Measurements from ENCODE around the gene ROR2. TPM values are rescaled to one million over a fixed set of nuclear protein-coding genes. Genes with fewer than 3 reads are reported as not detected.

The ROR2 gene
- total RNA-seq, 1 donor from 2014 or later = 3.0 TPM

GRCh38 chr9:91725651-91726050, 224.4 kb downstream of the ROR2 start:
- intact Hi-C loops (cut with DNase I) = loop anchor here (10.0 kb wide), 1 partner anchor 811 kb away; no protein-coding TSS in a partner anchor
- no peak for ATAC-seq
- DNase-seq (ENCODE audit: low spot score) = no peak

DNA sequence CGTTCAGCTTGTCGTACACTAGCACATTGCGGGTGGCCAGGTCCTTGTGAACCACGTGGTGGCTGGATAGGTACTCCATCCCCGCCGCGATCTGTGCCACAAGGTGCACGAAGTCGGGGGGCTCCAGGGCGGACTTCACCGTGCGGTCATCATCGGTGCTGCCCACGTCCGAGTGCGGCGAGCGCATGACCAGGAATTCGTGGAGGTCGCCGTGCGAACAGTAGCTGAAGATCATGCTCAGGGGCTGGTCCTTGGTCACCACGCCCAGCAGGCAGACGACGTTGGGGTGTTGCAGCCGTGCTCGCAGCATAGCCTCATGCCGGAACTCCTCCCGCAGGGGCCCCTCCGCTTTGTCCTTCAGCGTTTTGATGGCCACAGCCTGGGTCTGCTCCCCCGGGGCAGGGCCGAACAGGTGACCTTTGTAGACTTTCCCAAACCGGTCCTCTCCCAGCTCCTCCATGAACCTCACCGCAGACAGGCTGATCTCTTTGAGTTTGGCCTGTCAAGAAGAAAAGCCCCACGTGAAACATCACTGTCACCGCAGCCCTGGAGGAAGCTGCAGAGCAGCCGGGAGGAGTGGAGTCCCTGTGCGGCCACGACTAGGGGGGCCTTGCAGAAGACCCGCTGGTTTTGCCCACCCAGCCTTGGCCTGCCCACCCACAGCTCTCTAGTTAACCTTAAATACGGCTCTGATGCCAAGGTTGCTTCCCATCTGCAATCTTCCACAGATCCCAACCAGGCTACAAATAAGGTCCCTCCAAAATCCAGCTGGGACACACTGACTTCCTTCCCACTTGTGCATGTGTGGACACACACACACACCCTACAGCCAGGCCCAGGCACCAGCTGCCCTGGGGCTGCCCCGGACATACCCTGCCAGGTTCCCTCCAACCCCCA, 225.2 kb downstream of the ROR2 start:
- DNase-seq (ENCODE audit: low spot score) = peak; percentile 19
- intact Hi-C loops (cut with DNase I) = loop anchor here (10.0 kb wide), 1 partner anchor 810 kb away; no protein-coding TSS in a partner anchor
- no peak for ATAC-seq

- intact Hi-C loops (cut with DNase I) = loop anchor here (10.0 kb wide), 1 partner anchor 809 kb away; no protein-coding TSS in a partner anchor
- DNase-seq (ENCODE audit: low spot score) (no peak), ATAC-seq (no peak)
Observed at GRCh38 chr9:91724068-91724440, 226.0 kb downstream of the ROR2 start.

GRCh38 chr9:91723420-91724067, 226.5 kb downstream of the ROR2 start:
- intact Hi-C loops (cut with DNase I) = loop anchor here (10.0 kb wide), 1 partner anchor 809 kb away; no protein-coding TSS in a partner anchor
- DNase-seq (ENCODE audit: low spot score) (peak; percentile 36), ATAC-seq (no peak)

DNA sequence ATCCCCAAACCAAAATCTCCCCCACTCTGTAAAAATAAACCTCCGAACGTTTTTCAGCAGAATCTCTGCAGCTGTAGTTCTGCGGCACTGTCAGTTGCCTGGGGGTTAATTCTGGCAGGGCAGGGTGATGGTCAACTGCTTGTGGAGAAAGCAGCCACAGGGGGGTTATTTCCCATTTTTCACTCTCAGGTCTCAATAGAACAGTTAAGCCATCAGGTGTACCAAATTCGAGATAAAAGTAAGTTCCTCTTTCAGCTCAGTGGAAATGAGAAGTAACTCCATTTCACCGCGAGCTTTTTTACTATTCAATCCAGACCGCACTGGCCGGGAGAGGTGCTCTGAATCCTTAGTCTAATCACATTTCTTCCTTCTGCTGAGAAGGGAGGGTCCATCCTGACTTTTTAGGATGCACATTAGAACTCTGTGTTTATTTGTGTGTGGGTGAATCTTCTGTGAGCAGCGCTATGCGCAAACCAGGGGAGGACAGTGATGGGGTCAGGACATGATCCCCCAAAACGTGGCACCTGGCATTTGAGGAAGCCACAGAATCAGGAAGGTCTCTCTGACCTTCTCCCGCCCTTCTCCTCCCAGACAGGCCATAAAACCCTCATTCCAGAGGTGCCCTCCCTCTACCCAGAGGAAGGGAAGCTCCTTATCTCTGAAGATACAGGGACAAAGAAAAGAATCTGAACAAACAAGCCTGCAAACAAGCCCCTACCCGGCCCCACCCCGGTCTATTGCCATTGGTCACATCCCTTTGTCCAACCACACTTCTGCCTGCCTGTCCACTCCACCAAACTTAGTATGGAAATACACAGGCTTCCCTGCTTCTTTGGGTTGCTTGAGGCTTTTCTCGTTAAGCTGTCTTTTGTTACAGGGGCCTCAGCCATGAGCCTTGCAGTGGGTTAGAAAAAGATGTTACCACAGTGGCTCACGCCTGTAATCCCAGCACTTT, 229.0 kb downstream of the ROR2 start:
- intact Hi-C loops (cut with DNase I) = loop anchor here (10.0 kb wide), 1 partner anchor 806 kb away; no protein-coding TSS in a partner anchor
- ATAC-seq = no peak
- no peak for DNase-seq (ENCODE audit: low spot score)

DNA sequence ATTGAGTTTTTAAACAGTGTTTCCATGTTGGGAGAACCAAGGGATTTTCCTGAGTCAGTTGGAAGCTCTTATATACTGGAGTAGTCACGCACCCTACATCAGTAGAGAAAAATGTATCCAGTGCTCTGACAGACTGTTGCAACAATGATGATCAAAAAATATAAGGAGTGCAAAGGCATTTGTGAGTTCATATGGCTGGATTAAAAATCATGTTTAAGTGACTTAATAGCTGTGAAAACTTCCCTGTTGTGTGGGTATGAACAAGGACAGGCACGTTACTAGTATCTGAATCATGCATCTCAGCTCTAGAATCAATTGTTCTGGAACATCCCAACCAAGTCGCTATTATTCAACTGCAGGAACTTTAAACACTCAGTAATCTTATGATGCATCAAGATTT, 229.7 kb downstream of the ROR2 start:
- DNase-seq (ENCODE audit: low spot score) = no peak
- intact Hi-C loops (cut with DNase I) = loop anchor here (10.0 kb wide), 1 partner anchor 806 kb away; no protein-coding TSS in a partner anchor
- no peak for ATAC-seq

DNA sequence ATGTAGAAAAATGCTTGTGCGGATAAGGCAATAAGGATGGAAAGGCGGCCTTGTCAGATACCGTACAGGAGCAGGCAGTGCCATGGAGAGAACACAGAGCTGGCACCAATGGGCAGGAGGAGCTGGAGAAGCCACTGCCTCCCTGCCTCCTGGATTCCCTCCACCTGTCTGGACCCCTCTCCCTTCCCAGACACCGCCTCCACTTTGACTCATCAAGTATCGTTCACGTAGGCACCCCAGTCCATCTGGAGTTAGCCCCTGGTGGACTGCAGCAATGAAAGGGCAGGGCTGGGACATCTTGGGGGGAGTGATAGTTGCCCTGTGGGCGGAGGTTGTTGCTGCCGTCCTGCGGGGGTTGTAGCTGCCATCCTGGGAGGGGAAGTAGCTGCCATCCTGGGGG, 232.0 kb downstream of the ROR2 start:
- intact Hi-C loops (cut with DNase I) = no loop called here
- ATAC-seq (no peak), DNase-seq (ENCODE audit: low spot score) (no peak)

- ATAC-seq (no peak), DNase-seq (ENCODE audit: low spot score) (no peak)
- intact Hi-C loops (cut with DNase I) = no loop called here
Observed at GRCh38 chr9:91716815-91717214, 233.2 kb downstream of the ROR2 start.

DNA sequence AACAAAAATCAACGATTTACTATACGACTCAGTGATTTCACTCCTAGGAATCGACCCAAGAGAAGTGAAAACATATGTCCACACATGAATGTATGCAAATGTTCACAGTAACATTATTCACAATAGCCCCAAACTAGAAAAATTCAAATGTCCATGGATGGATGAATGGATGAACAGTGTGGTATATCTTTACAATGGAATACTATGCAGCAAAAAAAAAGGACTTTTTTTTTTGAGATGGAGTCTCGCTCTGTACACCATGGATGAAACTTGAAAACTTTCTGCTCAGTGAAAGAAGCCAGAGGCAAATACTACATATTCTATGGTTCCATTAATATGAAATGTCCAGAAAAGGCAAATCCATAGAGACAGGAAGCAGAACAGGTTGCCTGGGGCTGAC, 233.8 kb downstream of the ROR2 start:
- DNase-seq (ENCODE audit: low spot score) (no peak), ATAC-seq (no peak)
- intact Hi-C loops (cut with DNase I) = no loop called here

GRCh38 chr9:91714874-91715615, 235.0 kb downstream of the ROR2 start:
- no peak for ATAC-seq
- no peak for DNase-seq (ENCODE audit: low spot score)
- intact Hi-C loops (cut with DNase I) = no loop called here

- intact Hi-C loops (cut with DNase I) = no loop called here
- DNase-seq (ENCODE audit: low spot score) (peak; percentile 73), ATAC-seq (peak; percentile 93)
Observed at GRCh38 chr9:91714020-91714806, 235.8 kb downstream of the ROR2 start.

- intact Hi-C loops (cut with DNase I) = no loop called here
- ATAC-seq (no peak), DNase-seq (ENCODE audit: low spot score) (no peak)
Observed at GRCh38 chr9:91712811-91713210, 237.2 kb downstream of the ROR2 start.

- peak; percentile 35 for ATAC-seq
- no peak for DNase-seq (ENCODE audit: low spot score)
Observed at GRCh38 chr9:91711755-91712601, 238.1 kb downstream of the ROR2 start.

DNA sequence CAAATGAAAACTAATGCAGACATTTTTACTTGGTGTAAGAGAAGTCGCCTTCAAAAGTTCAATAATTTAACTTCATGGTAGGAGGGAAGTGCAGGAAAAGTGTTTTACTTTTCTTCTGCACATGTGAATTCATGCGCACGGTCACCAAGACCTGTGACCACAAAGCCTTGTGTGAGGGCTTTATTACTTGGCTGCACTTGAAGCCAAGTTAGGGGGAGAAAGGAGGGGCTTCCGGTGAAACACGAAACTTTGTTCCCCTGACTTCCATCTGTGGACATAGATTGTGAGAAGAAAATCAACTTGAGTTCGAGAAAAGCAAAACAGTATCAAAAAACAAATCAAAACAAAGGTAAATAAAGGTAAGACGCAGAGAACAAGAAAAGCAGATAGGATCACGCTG, 239.9 kb downstream of the ROR2 start:
- no peak for ATAC-seq
- intact Hi-C loops (cut with DNase I) = no loop called here

More at GRCh38 chr9:91711755-91712601, 238.1 kb downstream of the ROR2 start:
- intact Hi-C loops (cut with DNase I) = no loop called here

DNA sequence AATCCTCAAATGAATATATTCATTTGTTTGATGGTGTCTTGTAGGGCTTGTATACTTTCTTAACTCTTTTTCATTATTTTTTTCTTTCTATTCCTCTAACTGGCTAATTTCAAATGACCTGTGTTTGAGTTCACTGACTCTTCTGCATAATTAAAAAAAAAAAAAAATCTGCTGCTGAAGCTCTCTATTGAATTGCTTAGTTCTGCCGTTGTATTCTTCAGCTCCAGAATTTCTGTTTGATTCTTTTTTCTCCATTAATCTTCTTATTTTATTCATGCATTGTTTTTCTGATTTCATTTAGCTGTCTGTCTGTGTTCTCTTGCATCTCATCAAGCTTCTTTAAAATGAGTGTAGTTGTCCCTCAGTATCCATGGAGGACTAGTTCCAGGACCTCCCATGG, 244.6 kb downstream of the ROR2 start:
- DNase-seq (ENCODE audit: low spot score) (no peak), ATAC-seq (no peak)
- intact Hi-C loops (cut with DNase I) = no loop called here

More for the DNA sequence above, 239.9 kb downstream of the ROR2 start:
- no peak for DNase-seq (ENCODE audit: low spot score)

DNA sequence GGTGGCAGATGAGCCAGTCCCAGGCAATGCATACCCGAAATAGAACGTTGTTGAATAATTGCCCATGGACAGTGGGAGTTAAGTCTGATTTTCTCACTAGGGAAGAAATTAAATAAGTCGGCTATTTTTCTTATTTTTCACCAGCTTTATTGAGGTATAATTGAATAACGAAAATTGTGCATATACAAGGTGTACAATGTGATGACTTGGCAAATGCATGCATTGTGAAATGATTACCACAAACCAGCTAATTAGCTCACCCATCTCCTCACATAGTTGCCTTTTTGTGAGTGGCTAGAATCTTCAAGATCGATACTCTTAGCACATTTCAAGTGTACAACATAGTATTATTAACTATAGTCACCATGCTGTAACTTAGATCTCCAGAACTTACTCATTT, 249.6 kb downstream of the ROR2 start:
- intact Hi-C loops (cut with DNase I) = no loop called here
- DNase-seq (ENCODE audit: low spot score) = no peak
- ATAC-seq = no peak

- ATAC-seq (no peak), DNase-seq (ENCODE audit: low spot score) (no peak)
- intact Hi-C loops (cut with DNase I) = no loop called here
Observed at GRCh38 chr9:91698266-91698665, 251.8 kb downstream of the ROR2 start.
